GM12865 (cell line): ENCODE data around the gene FNDC1.
A peak's percentile ranks its signal among the peaks of the same experiment; 100 is the strongest.

Experiments used
- DNase-seq: peaks from one replicate; pipeline ENCODE4 v3.0.0; 2010; ENCODE audit warnings: low read depth
- H3K4me3 ChIP-seq: 2 replicates; pipeline ENCODE4 v1.5.1; 2011; ENCODE audit warnings: mild to moderate bottlenecking, low read depth, low read length, control low read depth
- TF ChIP-seq, protein P1 (sequence below): IDR thresholded peaks from 2 replicates; pipeline ENCODE4 v1.5.1; 2011; ENCODE audit warnings: low read length, control low read depth, low read depth, inconsistent platforms; ENCODE audit not compliant: insufficient read depth; ENCODE audit errors: missing control alignments

FNDC1 gene

DNA sequence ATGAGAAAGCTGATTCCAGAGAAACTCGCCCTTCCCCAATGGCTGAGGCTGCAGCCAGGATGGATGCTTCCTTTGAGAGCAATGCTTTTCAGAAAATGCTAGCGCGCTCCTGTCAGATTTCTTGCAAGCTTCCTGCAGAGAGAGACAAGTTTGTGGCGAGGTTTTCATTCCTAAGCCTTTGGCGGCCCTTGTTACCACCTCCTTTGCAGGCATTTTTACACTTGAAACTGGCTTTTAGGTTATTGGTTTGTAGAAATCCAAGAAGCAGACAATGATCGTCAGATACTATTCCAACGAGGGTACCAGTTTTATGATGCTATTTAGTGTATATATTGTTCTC is 1.1 kb downstream of the FNDC1 start:
- H3K4me3 ChIP-seq, result no peak overlapping the region
- DNase-seq, result no peak
- TF ChIP-seq, protein P1, sequence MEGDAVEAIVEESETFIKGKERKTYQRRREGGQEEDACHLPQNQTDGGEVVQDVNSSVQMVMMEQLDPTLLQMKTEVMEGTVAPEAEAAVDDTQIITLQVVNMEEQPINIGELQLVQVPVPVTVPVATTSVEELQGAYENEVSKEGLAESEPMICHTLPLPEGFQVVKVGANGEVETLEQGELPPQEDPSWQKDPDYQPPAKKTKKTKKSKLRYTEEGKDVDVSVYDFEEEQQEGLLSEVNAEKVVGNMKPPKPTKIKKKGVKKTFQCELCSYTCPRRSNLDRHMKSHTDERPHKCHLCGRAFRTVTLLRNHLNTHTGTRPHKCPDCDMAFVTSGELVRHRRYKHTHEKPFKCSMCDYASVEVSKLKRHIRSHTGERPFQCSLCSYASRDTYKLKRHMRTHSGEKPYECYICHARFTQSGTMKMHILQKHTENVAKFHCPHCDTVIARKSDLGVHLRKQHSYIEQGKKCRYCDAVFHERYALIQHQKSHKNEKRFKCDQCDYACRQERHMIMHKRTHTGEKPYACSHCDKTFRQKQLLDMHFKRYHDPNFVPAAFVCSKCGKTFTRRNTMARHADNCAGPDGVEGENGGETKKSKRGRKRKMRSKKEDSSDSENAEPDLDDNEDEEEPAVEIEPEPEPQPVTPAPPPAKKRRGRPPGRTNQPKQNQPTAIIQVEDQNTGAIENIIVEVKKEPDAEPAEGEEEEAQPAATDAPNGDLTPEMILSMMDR, result no peak

DNA sequence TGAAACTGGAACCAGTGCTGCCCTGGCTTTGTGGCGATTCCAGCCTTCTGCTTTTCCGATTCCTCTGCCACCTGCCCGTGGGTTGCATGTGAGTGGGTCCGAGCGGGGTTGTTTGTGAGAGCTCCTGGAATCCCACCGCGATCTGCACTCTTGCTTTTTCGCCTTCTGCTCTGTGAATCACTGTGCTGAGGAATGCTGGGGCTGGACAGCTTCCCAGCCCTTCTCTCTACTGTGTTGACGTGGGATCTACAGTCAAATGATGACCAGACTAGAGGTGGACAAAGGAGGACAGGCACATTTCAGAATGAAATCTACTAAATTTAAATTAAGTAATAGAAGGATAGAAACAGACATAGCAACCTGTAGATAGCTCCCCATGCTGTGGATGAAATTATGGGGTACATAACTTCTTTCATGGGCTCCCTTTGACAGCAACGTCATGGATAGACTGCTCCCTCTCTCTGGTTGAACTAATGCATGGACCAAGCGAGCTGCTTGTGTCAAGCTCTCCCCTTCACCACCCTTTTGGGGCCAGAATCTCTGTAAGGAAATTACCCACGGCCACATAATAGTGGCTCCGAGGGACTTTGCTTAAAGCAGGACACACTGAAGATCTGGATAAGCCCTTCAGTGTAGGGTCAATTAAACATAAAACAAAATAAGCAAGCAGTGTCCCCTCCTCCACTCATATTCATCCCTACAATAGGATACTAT is 2.0 kb downstream of the FNDC1 start:
- no peak for DNase-seq
- TF ChIP-seq, protein P1, result no peak
- H3K4me3 ChIP-seq, result no peak overlapping the region

DNA sequence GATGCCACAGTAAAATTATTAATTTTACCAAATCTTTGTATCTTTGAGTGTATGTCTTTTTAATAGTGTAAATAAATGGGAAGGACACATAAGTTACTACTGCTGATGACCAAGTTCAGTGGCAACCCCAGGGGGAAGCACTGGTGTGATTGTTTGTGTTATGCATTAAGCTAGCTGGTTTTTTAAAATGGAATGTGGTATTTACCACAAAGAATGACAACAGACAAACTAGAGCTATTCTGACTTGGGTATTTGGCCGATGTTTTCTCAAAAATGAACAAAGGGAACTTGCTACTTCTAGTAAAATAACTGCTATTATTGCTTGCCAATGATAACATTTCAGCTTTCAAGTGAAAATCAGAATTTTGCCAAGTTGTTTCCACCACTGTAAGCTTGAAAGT is 2.9 kb downstream of the FNDC1 start:
- TF ChIP-seq, protein P1, result no peak
- no peak for DNase-seq
- no peak overlapping the region for H3K4me3 ChIP-seq

DNA sequence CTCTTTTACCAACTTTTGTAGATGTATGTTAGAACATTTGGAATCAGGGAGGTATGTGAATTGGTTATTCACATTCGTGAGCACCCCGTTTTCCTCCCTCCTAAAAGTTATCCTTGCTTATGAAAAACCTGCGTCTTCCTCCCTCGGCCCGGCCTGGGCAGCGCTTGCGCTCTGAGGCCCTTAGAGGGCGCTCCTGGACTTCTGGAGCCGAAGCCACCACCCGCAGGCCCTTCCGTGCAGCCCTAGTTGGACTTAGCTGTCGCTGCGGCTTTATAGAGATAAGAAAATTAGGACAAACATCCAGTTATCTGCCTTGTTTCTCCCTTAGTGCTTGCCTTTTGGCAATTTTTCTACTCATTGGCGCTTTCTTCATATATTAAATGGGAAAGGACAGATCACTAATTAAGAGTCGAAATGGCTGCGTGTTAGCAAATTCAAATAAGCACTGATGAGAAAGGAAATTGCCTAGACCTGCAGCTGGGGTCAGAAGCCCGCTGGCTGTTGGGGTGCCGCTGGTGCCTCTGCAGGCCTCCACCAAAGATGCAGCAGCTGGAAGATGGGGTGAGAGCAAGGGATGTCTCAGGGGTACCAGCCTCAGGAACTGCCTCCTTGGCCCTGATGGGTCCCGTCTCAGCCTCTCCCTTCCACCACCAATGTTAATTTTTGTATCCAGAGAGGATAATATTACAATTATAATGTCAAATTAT is 5.2 kb downstream of the FNDC1 start:
- H3K4me3 ChIP-seq, result no peak overlapping the region
- TF ChIP-seq, protein P1, result peak; percentile 95
- peak; percentile 73 for DNase-seq

DNA sequence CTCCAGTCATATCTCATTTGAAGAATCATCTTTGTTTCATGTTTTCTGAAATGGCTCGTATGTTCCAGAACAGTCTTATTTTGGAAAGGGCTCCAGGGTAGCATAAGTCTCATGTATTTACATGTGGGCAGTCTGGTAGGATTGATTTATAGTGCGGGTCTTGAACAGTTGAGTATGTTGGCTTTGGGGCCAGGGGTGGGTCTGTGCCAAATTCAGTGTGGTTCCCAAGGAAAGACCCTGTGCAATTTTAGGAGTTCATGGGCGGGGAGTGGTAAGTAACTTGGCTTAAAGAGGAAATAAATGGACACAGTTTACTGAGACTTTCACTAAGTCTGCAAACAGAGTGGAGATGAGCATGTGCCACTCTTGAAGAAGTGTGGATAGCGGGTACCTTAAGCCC is 7.7 kb downstream of the FNDC1 start:
- TF ChIP-seq, protein P1, result no peak
- no peak for DNase-seq
- no peak overlapping the region for H3K4me3 ChIP-seq

DNA sequence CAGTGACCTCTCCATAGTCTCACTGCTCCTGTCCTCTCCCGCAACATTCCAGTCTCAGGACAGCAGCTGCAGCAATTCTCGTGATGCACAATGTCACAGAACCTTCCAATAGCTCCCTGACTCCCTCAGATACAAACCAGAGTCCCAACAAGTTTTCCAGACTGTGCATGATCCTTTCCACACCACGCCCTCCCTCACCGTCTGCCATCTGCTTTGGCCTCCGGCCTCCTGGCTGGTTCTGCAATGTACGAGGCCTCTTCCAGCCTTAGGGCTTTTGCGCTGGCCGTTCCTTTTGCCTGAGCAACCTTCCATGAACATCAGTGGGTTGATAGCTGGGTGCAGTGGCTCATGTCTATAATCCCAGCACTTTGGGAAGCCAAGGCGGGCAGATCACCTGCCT is 9.6 kb downstream of the FNDC1 start:
- DNase-seq, result no peak
- no peak overlapping the region for H3K4me3 ChIP-seq
- TF ChIP-seq, protein P1, result no peak
